ENCODE results near the gene CCNE1. TPM values are rescaled to one million over a fixed set of nuclear protein-coding genes. Genes with fewer than 3 reads are reported as not detected.

CCNE1 gene
- total and polyA plus RNA-seq, 2 of the 13 experiments (the other 11 are each of a cell fraction or from before 2014, with no cell fraction given): 16.0 to 50.6 TPM

- H3K4me1 ChIP-seq (ENCODE audit: insufficient read depth, low read length): peaks cover 33% of the 10 kb centered on the region
- H3K9me3 ChIP-seq (ENCODE audit: low read length): no peaks in the 10 kb centered on the region
- ATAC-seq (no peak), FAIRE-seq (no peak), DNase-seq (ENCODE audit: low spot score) (no peak)
- no peaks in the 10 kb centered on the region for H4K20me1 ChIP-seq (ENCODE audit: insufficient read depth, low read length)
- no peaks in the 10 kb centered on the region for H3K36me3 ChIP-seq (replicated peaks in 1 of 2; ENCODE audit: control insufficient read depth in 1 of 2, insufficient read depth in 2 of 2, low read length in 2 of 2)
- H2AFZ ChIP-seq (ENCODE audit: low read length): no peak overlapping the region
- ChIA-PET CTCF (ENCODE audit: low intra/inter-chr PET ratio, low total read pairs) (no interaction called here), POLR2A (no interaction called here)
- H3K9ac ChIP-seq (ENCODE audit: insufficient read depth, low read depth, low read length): no peak overlapping the region
- no TSS peak for BruUV-seq (replicated peaks)
- no peak overlapping the region for H3K4me2 ChIP-seq (ENCODE audit: low read depth, low read length)
- in situ Hi-C loops (cut with HindIII; ENCODE audit: extremely low pct_ligation_motif_present, low pct_unique_long_range_greater_than_20kb) (no loop called here), intact Hi-C loops (cut with micrococcal nuclease; ENCODE audit: unreplicated experiment) (loop anchor here (2.0 kb wide), 1 partner anchor 35 kb away; no protein-coding TSS in a partner anchor)
- H3K27me3 ChIP-seq (ENCODE audit: control insufficient read depth in 1 of 2, insufficient read depth in 2 of 2, low read length in 2 of 2): no peaks in the 10 kb centered on the region
- WGBS (ENCODE audit: low lambda C conversion rate): 75% methylated on average over 1 of the region's 3 CpGs
- H3K79me2 ChIP-seq (ENCODE audit: insufficient read depth, low read length): no peaks in the 10 kb centered on the region
- H3K27ac ChIP-seq (ENCODE audit: extremely low read length, insufficient read depth, low read length): no peak overlapping the region
- H3K4me3 ChIP-seq (replicated peaks in 1 of 3; ENCODE audit: insufficient read depth in 1 of 3, low read depth in 2 of 3, low read length in 3 of 3): no peak overlapping the region
- TF ChIP-seq ZNF597 (CRISPR knock-in tag; IDR thresholded peaks at IDR 0.05) (no peak), ZNF574 (CRISPR knock-in tag; IDR thresholded peaks at IDR 0.05) (no peak), PLRG1 (conservative IDR thresholded peaks at IDR 0.05) (no peak), ZNF772 (CRISPR knock-in tag; IDR thresholded peaks at IDR 0.05) (no peak), ZBTB2 (CRISPR knock-in tag; IDR thresholded peaks at IDR 0.05; ENCODE audit: low read depth) (no peak), NONO (IDR thresholded peaks at IDR 0.05) (no peak), NONO (CRISPR knock-in tag; conservative IDR thresholded peaks at IDR 0.05) (no peak), JARID2 (CRISPR knock-in tag; IDR thresholded peaks at IDR 0.05; ENCODE audit: insufficient replicate concordance) (no peak), LRRFIP1 (CRISPR knock-in tag; conservative IDR thresholded peaks at IDR 0.05) (no peak), NCOA1 (CRISPR knock-in tag; IDR thresholded peaks at IDR 0.05) (no peak), ZNF777 (CRISPR knock-in tag; IDR thresholded peaks at IDR 0.05) (no peak), TOPORS (CRISPR knock-in tag; IDR thresholded peaks at IDR 0.05) (no peak), KDM5B (CRISPR knock-in tag; IDR thresholded peaks at IDR 0.05; ENCODE audit: borderline replicate concordance) (no peak), FOXK2 (IDR thresholded peaks at IDR 0.05) (no peak), ZNF766 (CRISPR knock-in tag; IDR thresholded peaks at IDR 0.05; ENCODE audit: borderline replicate concordance) (no peak), ZNF335 (CRISPR knock-in tag; IDR thresholded peaks at IDR 0.05) (no peak), ZNF367 (CRISPR knock-in tag; IDR thresholded peaks at IDR 0.05; ENCODE audit: borderline replicate concordance) (no peak), MED8 (CRISPR knock-in tag; IDR thresholded peaks at IDR 0.05; ENCODE audit: insufficient replicate concordance) (no peak), KDM6A (CRISPR knock-in tag; IDR thresholded peaks at IDR 0.05; ENCODE audit: low read depth) (no peak)
Measured at GRCh38 chr19:29809795-29810503, 1.8 kb upstream of the CCNE1 start.
